Prostate gland (tissue), 2 donors: ENCODE measurements around the gene PSMD6. TPM values are rescaled to one million over a fixed set of nuclear protein-coding genes. Genes with fewer than 3 reads are reported as not detected.
A peak's percentile ranks its signal among the peaks of the same experiment; 100 is the strongest.

Source experiments
- DNase-seq: peaks from one replicate; pipeline ENCODE4 v3.0.0-alpha.2; 2019; ENCODE audit warnings: low spot score
- H3K27ac ChIP-seq, 2 donors: fragments of 200-600 bp; sonication (generic); 2 replicates each; pipeline ENCODE4 v1.5.1; 2017 to 2019
- H3K27me3 ChIP-seq: fragments of 200-600 bp; sonication (generic); replicated peaks from 2 replicates; pipeline ENCODE4 v1.5.1; 2019; ENCODE audit not compliant: insufficient read depth
- H3K36me3 ChIP-seq, 2 donors: fragments of 200-600 bp; sonication (generic); 1 replicate in 1 of 2; 2 replicates in 1 of 2; pipeline versions ENCODE4 v1.5.1 to v1.8.1; 2017 to 2019
- H3K4me1 ChIP-seq: fragments of 200-600 bp; sonication (generic); replicated peaks from 2 replicates; pipeline ENCODE4 v1.5.1; 2019
- H3K4me3 ChIP-seq, 2 donors: fragments of 200-600 bp; sonication (generic); 2 replicates each; pipeline ENCODE4 v1.5.1; 2017 to 2019
- H3K9me3 ChIP-seq: fragments of 200-600 bp; sonication (generic); 2 replicates; pipeline ENCODE4 v1.5.1; 2017
- CTCF ChIP-seq, 4 experiments: fragments of 200-600 bp in 2 of 4; fragments of 450-650 bp in 2 of 4; sonication (generic) in 2 of 4; IDR thresholded peaks; 1 replicate in 3 of 4; 2 replicates in 1 of 4; pipeline ENCODE4 v1.5.1; 2016 to 2019; ENCODE audit warnings: antibody characterized with exemption in 4 of 4, mild to moderate bottlenecking in 2 of 4, moderate library complexity in 2 of 4
- POLR2A ChIP-seq: fragments of 450-650 bp; IDR thresholded peaks from one replicate; pipeline ENCODE4 v1.6.1; 2016; ENCODE audit warnings: antibody characterized with exemption, mild to moderate bottlenecking
- POLR2AphosphoS5 ChIP-seq: sonication (generic); formaldehyde crosslinking; IDR thresholded peaks from one replicate; pipeline ENCODE4 v1.6.1; 2017; ENCODE audit warnings: antibody characterized with exemption
- WGBS: methylation state at CpG from one replicate; pipeline ENCODE4 v1.1.5; 2018; 5-methylcytosine and 5-hydroxymethylcytosine counted together
- intact Hi-C: fragments of 100-400 bp; cut with DNase I; formaldehyde crosslinking; loops from one replicate; pipeline ENCODE4 v1.14.2; 2022
- small RNA-seq, 2 donors: library from RNA; depleted of rRNA; stranded (forward); fragments of <200 nt; gene quantifications; one replicate each; pipeline ENCODE3, GENCODE V24; 2016
- total RNA-seq, 2 donors: library from RNA; depleted of rRNA; stranded (reverse); fragments of >200 nt; gene quantifications; one replicate each; pipeline ENCODE4 v1.1.0, GENCODE V29; 2016

Gene PSMD6
- total RNA-seq, 2 donors from 2014 or later: 56.4 to 67.9 TPM

- DNase-seq: no peak
- Histone ChIP-seq H3K4me1 (peaks cover 12% of the 10 kb centered on the region), H3K9me3 (no peaks in the 10 kb centered on the region), H3K36me3 (no peaks in the 10 kb centered on the region), H3K4me3 (no peak overlapping the region), H3K27ac (no peak overlapping the region), H3K27me3 (no peaks in the 10 kb centered on the region)
- intact Hi-C loops: no loop called here
- TF ChIP-seq POLR2AphosphoS5 (no peak), CTCF (IDR thresholded peaks at IDR 0.05) (no peak), POLR2A (no peak)
- whole genome bisulfite sequencing: 87% methylated on average over 4 of the region's 4 CpGs
Measured at GRCh38 chr3:63966007-63966406, 57.3 kb downstream of the PSMD6 start.

- intact Hi-C loops: loop anchor here (5.0 kb wide), 1 partner anchor 53 kb away; the partner anchor contains the start of gene SCAANT1
- Histone ChIP-seq H3K27me3 (no peaks in the 10 kb centered on the region), H3K4me3 (no peak overlapping the region), H3K36me3 (no peaks in the 10 kb centered on the region), H3K4me1 (peaks cover 12% of the 10 kb centered on the region), H3K9me3 (no peaks in the 10 kb centered on the region), H3K27ac (peak overlapping the region in 1 of 2 donors; percentile 5)
- WGBS: 37% methylated on average over 6 of the region's 6 CpGs
- DNase-seq: peak; percentile 21
- TF ChIP-seq POLR2AphosphoS5 (peak; percentile 41), CTCF (IDR thresholded peaks at IDR 0.05) (no peak)
Measured at GRCh38 chr3:63964681-63965485, 58.4 kb downstream of the PSMD6 start.

GRCh38 chr3:63963496-63963895 is 59.8 kb downstream of the PSMD6 start:
- Histone ChIP-seq H3K27me3 (no peaks in the 10 kb centered on the region), H3K4me1 (peaks cover 11% of the 10 kb centered on the region), H3K9me3 (no peaks in the 10 kb centered on the region), H3K36me3 (no peaks in the 10 kb centered on the region), H3K4me3 (no peak overlapping the region), H3K27ac (no peak overlapping the region)
- 89% methylated on average over 1 of the region's 1 CpG for WGBS
- intact Hi-C loops: loop anchor here (5.0 kb wide), 1 partner anchor 51 kb away; the partner anchor contains the start of gene SCAANT1
- TF ChIP-seq POLR2AphosphoS5 (no peak), POLR2A (no peak), CTCF (IDR thresholded peaks at IDR 0.05) (no peak)
- DNase-seq: no peak

- Histone ChIP-seq H3K4me3 (no peak overlapping the region), H3K36me3 (no peaks in the 10 kb centered on the region), H3K27ac (no peak overlapping the region), H3K4me1 (no peaks in the 10 kb centered on the region), H3K9me3 (no peaks in the 10 kb centered on the region), H3K27me3 (no peaks in the 10 kb centered on the region)
- 14% methylated on average over 2 of the region's 2 CpGs for WGBS
- intact Hi-C loops: loop anchor here (5.0 kb wide), 1 partner anchor 50 kb away; the partner anchor contains the start of gene SCAANT1
- peak; percentile 15 for DNase-seq
- TF ChIP-seq POLR2AphosphoS5 (peak; percentile 42), CTCF (IDR thresholded peaks at IDR 0.05) (peak in 3 of 4 experiments; percentile 52 to 73 (median 69)), POLR2A (no peak)
Measured at GRCh38 chr3:63961891-63962290, 61.4 kb downstream of the PSMD6 start.

Small RNA genes lying within 50 kb of the gene (small RNA-seq; reads per million reads assigned to genes)
- 0 reads per million in 2 donors for gene RF00012

Other genes with a start within 250 kb of the PSMD6 start
- gene C3orf49, start 204.2 kb downstream of the PSMD6 start, total RNA-seq: not detected
- gene THOC7, start 159.7 kb downstream of the PSMD6 start, total RNA-seq: 10 to 100 TPM; 24.4 to 55.9 TPM
- 10 to 100 TPM; 18.0 to 30.8 TPM for gene ATXN7, start 159.6 kb downstream of the PSMD6 start, total RNA-seq
- not detected for gene SCAANT1, start 111.1 kb downstream of the PSMD6 start, total RNA-seq
- 10 to 100 TPM; 11.9 to 21.0 TPM for gene PRICKLE2, start 202.0 kb upstream of the PSMD6 start, total RNA-seq